DMS53 treated with DMSO at 0.1 percent for 48 hours (cell line): ENCODE data around the gene PLEKHD1.
"Not testable (repeated sequence)": the region's sequence is repeated elsewhere in the genome, so short reads cannot be mapped to it uniquely, and the experiment has no call there.

Experiments
- DNase-seq: peaks from one replicate; lab custom pipeline; 2025; ENCODE audit not compliant: unreplicated experiment; lab: John Stamatoyannopoulos, UW

The PLEKHD1 gene

GRCh38 chr14:69481815-69482568 lies 2.5 kb upstream of the PLEKHD1 start:
- DNase-seq = no peak

- peak; percentile 24 for DNase-seq
Observed at GRCh38 chr14:69483765-69484443, 624 bp upstream of the PLEKHD1 start.

GRCh38 chr14:69485315-69485660 lies 760 bp downstream of the PLEKHD1 start:
- no peak for DNase-seq

- DNase-seq = no peak
Observed at GRCh38 chr14:69485701-69486100, 1.2 kb downstream of the PLEKHD1 start.

GRCh38 chr14:69487226-69487625 lies 2.7 kb downstream of the PLEKHD1 start:
- no peak for DNase-seq

GRCh38 chr14:69487771-69488170 lies 3.2 kb downstream of the PLEKHD1 start:
- DNase-seq = no peak

- no peak for DNase-seq
Observed at GRCh38 chr14:69489495-69489894, 5.0 kb downstream of the PLEKHD1 start.

- DNase-seq = no peak
Observed at GRCh38 chr14:69490219-69490918, 5.8 kb downstream of the PLEKHD1 start.

- DNase-seq = no peak
Observed at GRCh38 chr14:69491193-69491592, 6.7 kb downstream of the PLEKHD1 start.

GRCh38 chr14:69493038-69493437 lies 8.5 kb downstream of the PLEKHD1 start:
- no peak for DNase-seq

- no peak for DNase-seq
Observed at GRCh38 chr14:69493791-69494190, 9.3 kb downstream of the PLEKHD1 start.

- DNase-seq = no peak
Observed at GRCh38 chr14:69495341-69495921, 10.9 kb downstream of the PLEKHD1 start.

GRCh38 chr14:69497866-69498265 lies 13.3 kb downstream of the PLEKHD1 start:
- not testable (repeated sequence) for DNase-seq

GRCh38 chr14:69498286-69498685 lies 13.8 kb downstream of the PLEKHD1 start:
- not testable (repeated sequence) for DNase-seq

GRCh38 chr14:69499436-69499835 lies 14.9 kb downstream of the PLEKHD1 start:
- no peak for DNase-seq

GRCh38 chr14:69500096-69500495 lies 15.6 kb downstream of the PLEKHD1 start:
- no peak for DNase-seq

- DNase-seq = no peak
Observed at GRCh38 chr14:69500736-69501135, 16.2 kb downstream of the PLEKHD1 start.

- DNase-seq = no peak
Observed at GRCh38 chr14:69501423-69501838, 16.9 kb downstream of the PLEKHD1 start.

- DNase-seq = no peak
Observed at GRCh38 chr14:69504775-69505174, 20.2 kb downstream of the PLEKHD1 start.

- peak; percentile 7 for DNase-seq
Observed at GRCh38 chr14:69505338-69506240, 21.1 kb downstream of the PLEKHD1 start.

- no peak for DNase-seq
Observed at GRCh38 chr14:69506241-69506595, 21.7 kb downstream of the PLEKHD1 start.
